T-helper 22 cell (primary cell): ENCODE results near the gene DVL1.
A peak's percentile ranks its signal among the peaks of the same experiment; 100 is the strongest.
"Not testable (repeated sequence)": the region's sequence is repeated elsewhere in the genome, so short reads cannot be mapped to it uniquely, and the experiment has no call there.

Experiments
- DNase-seq: peaks from one replicate; pipeline ENCODE4 v3.0.0-alpha.2; 2020; ENCODE audit warnings: low read depth

DVL1 gene

GRCh38 chr1:1349256-1350012 lies at the start of gene DVL1:
DVL1 (minus strand) TSS chr1:1349418; CDS start chr1:1349065, 353 bp downstream.
- peak; percentile 53 for DNase-seq

GRCh38 chr1:1398677-1399186 lies 49.5 kb upstream of the DVL1 start:
- DNase-seq, result no peak

- no peak for DNase-seq
Measured at GRCh38 chr1:1397839-1398523, 48.8 kb upstream of the DVL1 start.

GRCh38 chr1:1395166-1395565 lies 45.9 kb upstream of the DVL1 start:
- no peak for DNase-seq

- DNase-seq, result no peak
Measured at GRCh38 chr1:1394116-1394515, 44.9 kb upstream of the DVL1 start.

- no peak for DNase-seq
Measured at GRCh38 chr1:1393428-1393827, 44.2 kb upstream of the DVL1 start.

GRCh38 chr1:1393014-1393413 lies 43.8 kb upstream of the DVL1 start:
- no peak for DNase-seq

GRCh38 chr1:1391225-1391624 lies 42.0 kb upstream of the DVL1 start:
- DNase-seq, result no peak

GRCh38 chr1:1390675-1391074 lies 41.5 kb upstream of the DVL1 start:
- DNase-seq, result no peak

GRCh38 chr1:1388078-1388472 lies 38.9 kb upstream of the DVL1 start:
- DNase-seq, result no peak

GRCh38 chr1:1387098-1388077 lies 38.2 kb upstream of the DVL1 start:
- no peak for DNase-seq

GRCh38 chr1:1385931-1386330 lies 36.7 kb upstream of the DVL1 start:
- DNase-seq, result no peak

GRCh38 chr1:1385339-1385738 lies 36.1 kb upstream of the DVL1 start:
- not testable (repeated sequence) for DNase-seq

GRCh38 chr1:1381294-1381693 lies 32.1 kb upstream of the DVL1 start:
- no peak for DNase-seq

- DNase-seq, result no peak
Measured at GRCh38 chr1:1380860-1381259, 31.6 kb upstream of the DVL1 start.

GRCh38 chr1:1377540-1378205 lies 28.5 kb upstream of the DVL1 start:
- no peak for DNase-seq

GRCh38 chr1:1376551-1377226 lies 27.5 kb upstream of the DVL1 start:
- no peak for DNase-seq

GRCh38 chr1:1374929-1375662 lies 25.9 kb upstream of the DVL1 start, which contains the start of gene AURKAIP1:
AURKAIP1 (minus strand) TSS chr1:1375207; CDS start chr1:1374756, 451 bp downstream.
- peak; percentile 96 for DNase-seq

- no peak for DNase-seq
Measured at GRCh38 chr1:1374589-1374928, 25.3 kb upstream of the DVL1 start.

GRCh38 chr1:1373815-1374588 lies 24.8 kb upstream of the DVL1 start:
- DNase-seq, result no peak
